OCI-LY3 (cell line): ENCODE measurements around the gene ART5.

Source experiments
- CTCF ChIP-seq: fragments of 200-600, 300-600 bp; sonication (generic); IDR thresholded peaks from 2 replicates; pipeline ENCODE4 v1.5.1; 2014; ENCODE audit warnings: antibody characterized with exemption, low read length, low read depth
- EZH2phosphoT487 ChIP-seq: fragments of 200-600 bp; shearing (Covaris generic); IDR thresholded peaks from 2 replicates; pipeline ENCODE4 v1.6.1; 2018; ENCODE audit warnings: antibody characterized with exemption, mixed run types, low read depth

GRCh38 chr11:3623767-3624458 is 17.9 kb downstream of the ART5 start:
- TF ChIP-seq CTCF, result no peak
- no peak for TF ChIP-seq EZH2phosphoT487
